NB4 (cell line): ENCODE data around the gene GRIA1.

Source experiments
- POLR2A ChIP-seq: IDR thresholded peaks from 2 replicates; pipeline ENCODE4 v1.6.1; 2011; ENCODE audit warnings: mild to moderate bottlenecking; ENCODE audit not compliant: insufficient read length; ENCODE audit errors: extremely low read depth
- TF ChIP-seq, protein P1 (sequence below): IDR thresholded peaks from one replicate; pipeline ENCODE4 v1.5.1; 2012; ENCODE audit warnings: low read depth, low read length
- TF ChIP-seq, protein P2 (sequence below): IDR thresholded peaks from 2 replicates; pipeline ENCODE4 v1.6.1; 2011; ENCODE audit warnings: low read depth, low read length

DNA sequence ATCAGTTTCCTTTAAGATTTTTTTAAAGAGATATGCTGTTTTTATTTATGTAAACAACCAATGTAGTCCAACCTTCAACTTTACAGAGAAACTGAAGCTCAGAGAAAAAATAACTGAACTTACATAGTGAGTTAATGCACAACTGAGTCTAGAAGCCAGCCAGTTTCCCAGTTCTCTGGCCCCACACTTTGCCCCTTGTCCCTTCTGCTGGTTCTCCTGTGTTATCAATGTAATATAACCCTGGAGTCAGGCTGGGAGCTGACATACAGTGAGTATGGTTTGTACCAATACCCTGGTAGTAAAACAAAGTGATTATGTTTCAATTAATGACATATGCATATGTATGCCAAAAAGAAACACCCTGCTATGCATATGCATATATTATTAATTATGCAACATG is 32.2 kb upstream of the GRIA1 start:
- TF ChIP-seq, protein P1, sequence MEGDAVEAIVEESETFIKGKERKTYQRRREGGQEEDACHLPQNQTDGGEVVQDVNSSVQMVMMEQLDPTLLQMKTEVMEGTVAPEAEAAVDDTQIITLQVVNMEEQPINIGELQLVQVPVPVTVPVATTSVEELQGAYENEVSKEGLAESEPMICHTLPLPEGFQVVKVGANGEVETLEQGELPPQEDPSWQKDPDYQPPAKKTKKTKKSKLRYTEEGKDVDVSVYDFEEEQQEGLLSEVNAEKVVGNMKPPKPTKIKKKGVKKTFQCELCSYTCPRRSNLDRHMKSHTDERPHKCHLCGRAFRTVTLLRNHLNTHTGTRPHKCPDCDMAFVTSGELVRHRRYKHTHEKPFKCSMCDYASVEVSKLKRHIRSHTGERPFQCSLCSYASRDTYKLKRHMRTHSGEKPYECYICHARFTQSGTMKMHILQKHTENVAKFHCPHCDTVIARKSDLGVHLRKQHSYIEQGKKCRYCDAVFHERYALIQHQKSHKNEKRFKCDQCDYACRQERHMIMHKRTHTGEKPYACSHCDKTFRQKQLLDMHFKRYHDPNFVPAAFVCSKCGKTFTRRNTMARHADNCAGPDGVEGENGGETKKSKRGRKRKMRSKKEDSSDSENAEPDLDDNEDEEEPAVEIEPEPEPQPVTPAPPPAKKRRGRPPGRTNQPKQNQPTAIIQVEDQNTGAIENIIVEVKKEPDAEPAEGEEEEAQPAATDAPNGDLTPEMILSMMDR = no peak
- TF ChIP-seq, protein P2, sequence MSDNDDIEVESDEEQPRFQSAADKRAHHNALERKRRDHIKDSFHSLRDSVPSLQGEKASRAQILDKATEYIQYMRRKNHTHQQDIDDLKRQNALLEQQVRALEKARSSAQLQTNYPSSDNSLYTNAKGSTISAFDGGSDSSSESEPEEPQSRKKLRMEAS = no peak
- TF ChIP-seq POLR2A = no peak
